Immature natural killer cell (primary cell): ENCODE data around the gene RALGDS. TPM values are rescaled to one million over a fixed set of nuclear protein-coding genes. Genes with fewer than 3 reads are reported as not detected.

Source experiments
- DNase-seq, 3 donors: peaks; one replicate each; pipeline ENCODE4 v3.0.0; 2022; ENCODE audit warnings: mixed read lengths in 1 of 3
- H3K27ac Mint-ChIP-seq, 6 donors: one replicate each; pipeline ENCODE4 v1.8.0; 2020; ENCODE audit warnings: mixed read lengths in 6 of 6, mild to moderate bottlenecking in 5 of 6, inconsistent platforms in 4 of 6, moderate library complexity in 3 of 6
- H3K27me3 Mint-ChIP-seq, 3 donors: one replicate each; pipeline ENCODE4 v1.8.0; 2020 to 2021; ENCODE audit warnings: low read depth in 3 of 3, mild to moderate bottlenecking in 3 of 3, mixed read lengths in 3 of 3, moderate library complexity in 3 of 3, inconsistent platforms in 1 of 3
- H3K36me3 Mint-ChIP-seq, 3 donors: one replicate each; pipeline ENCODE4 v1.8.0; 2020; ENCODE audit warnings: mixed read lengths in 3 of 3, inconsistent platforms in 2 of 3, mild to moderate bottlenecking in 2 of 3
- H3K4me1 Mint-ChIP-seq, 2 donors: one replicate each; pipeline ENCODE4 v1.8.0; 2020; ENCODE audit warnings: inconsistent platforms in 2 of 2, mild to moderate bottlenecking in 2 of 2, mixed read lengths in 2 of 2, moderate library complexity in 1 of 2
- H3K4me3 Mint-ChIP-seq, 5 donors: one replicate each; pipeline ENCODE4 v1.8.0; 2020; ENCODE audit warnings: mild to moderate bottlenecking in 5 of 5, mixed read lengths in 5 of 5, inconsistent platforms in 3 of 5, moderate library complexity in 3 of 5
- H3K9me3 Mint-ChIP-seq, 6 donors: one replicate each; pipeline ENCODE4 v1.8.0; 2020; ENCODE audit warnings: mild to moderate bottlenecking in 6 of 6, mixed read lengths in 6 of 6, inconsistent platforms in 4 of 6, moderate library complexity in 3 of 6
- polyA plus RNA-seq, 3 donors: library from polyadenylated mRNA; unstranded; fragments of 300-500 nt; fragmentation: Illumina TruSeq; gene quantifications; one replicate each; pipeline ENCODE4 v1.2.3, GENCODE V29; 2021

The RALGDS gene
- polyA plus RNA-seq, 3 donors from 2014 or later, result 31.2 to 68.8 (median 31.6) TPM

DNA sequence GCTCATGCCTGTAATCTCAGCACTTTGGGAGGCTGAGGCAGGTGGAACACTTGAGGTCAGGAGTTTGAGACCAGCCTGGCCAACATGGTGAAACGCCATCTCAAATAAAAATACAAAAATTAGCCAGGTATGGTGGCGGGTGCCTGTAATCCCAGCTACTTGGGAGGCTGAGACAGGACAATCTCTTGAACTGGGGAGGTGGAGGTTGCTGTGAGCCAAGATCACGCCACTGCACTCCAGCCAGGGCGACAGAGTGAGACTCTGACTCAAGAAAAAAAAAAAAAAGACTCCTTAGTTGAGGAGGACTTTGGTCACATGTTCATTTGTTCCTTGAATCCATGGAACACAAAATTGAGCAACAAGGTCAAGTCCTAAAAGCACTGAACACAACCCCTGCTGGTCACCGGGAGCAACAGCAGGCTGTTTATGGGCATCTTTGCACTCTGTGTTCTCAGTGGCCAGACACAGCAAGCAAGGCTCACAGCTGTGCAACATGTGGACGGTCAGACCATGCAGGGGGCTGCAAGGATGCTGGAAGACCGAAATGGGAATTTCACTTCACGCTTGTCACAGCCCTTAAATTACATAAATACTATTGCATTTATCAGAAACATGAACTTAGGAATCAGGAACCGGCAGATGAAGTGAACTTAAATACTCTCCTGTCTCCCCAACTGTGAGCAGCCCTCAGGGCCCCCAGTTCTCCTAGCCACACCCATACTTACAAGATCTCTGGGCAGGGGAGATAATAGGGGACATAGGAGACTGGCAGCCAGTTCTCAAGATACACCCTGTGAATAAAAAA is 39.9 kb upstream of the RALGDS start:
- Mint-ChIP-seq H3K27me3 (peaks cover 4 to 6% (median 4%) of the 10 kb centered on the region in 3 donors), H3K36me3 (no peaks in the 10 kb centered on the region), H3K4me3 (no peak overlapping the region), H3K27ac (no peak overlapping the region), H3K9me3 (no peaks in the 10 kb centered on the region), H3K4me1 (peaks cover 0 to 3% of the 10 kb centered on the region in 2 donors)
- peak; percentile 32 to 38 (median 37) for DNase-seq

DNA sequence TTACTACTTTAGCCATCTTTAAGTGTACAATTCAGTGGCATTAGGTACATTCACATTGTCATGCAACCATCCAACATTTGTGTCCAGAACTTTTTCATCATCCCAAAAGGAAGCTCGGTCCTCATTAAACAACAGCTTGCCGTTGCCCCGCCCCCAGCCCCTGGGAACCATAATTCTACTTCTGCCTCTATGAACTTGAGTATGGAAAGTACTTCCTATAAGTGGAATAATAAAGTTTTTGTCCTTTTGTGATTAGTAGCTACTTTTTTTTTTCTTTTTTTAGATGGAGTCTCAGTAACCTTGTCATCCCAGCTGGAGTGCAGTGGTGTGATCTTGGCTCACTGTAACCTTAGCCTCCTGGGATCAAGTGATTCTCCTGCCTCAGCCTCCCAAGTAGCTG is 37.7 kb upstream of the RALGDS start:
- H3K27ac Mint-ChIP-seq, result no peak overlapping the region
- H3K36me3 Mint-ChIP-seq, result no peaks in the 10 kb centered on the region
- H3K4me1 Mint-ChIP-seq, result peaks cover 0 to 2% of the 10 kb centered on the region in 2 donors
- peaks cover 0 to 7% (median 6%) of the 10 kb centered on the region in 3 donors for H3K27me3 Mint-ChIP-seq
- no peaks in the 10 kb centered on the region for H3K9me3 Mint-ChIP-seq
- no peak for DNase-seq
- H3K4me3 Mint-ChIP-seq, result no peak overlapping the region

DNA sequence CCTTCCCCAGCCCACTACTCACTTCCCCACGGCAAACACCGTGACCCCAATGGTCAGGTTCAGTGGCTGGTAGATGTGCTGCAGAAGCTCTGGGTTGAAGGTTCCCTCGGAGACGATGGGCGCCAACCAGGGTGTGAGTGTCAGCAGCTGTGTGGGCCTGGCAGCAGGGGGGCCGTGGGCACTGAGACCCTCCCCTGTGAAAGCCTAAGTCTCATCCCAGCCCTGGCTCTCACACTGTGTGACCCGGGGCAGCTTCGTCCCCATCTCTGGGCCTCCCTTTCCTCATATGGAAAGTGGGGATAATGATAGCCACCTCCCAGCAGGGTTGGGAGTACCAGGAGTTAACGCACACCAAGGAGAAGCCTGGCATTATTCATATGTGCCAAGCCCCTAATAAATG is 34.1 kb upstream of the RALGDS start:
- H3K9me3 Mint-ChIP-seq, result no peaks in the 10 kb centered on the region
- DNase-seq, result no peak
- no peaks in the 10 kb centered on the region for H3K36me3 Mint-ChIP-seq
- H3K4me3 Mint-ChIP-seq, result no peak overlapping the region
- H3K27me3 Mint-ChIP-seq, result peaks cover 2 to 4% (median 2%) of the 10 kb centered on the region in 3 donors
- H3K27ac Mint-ChIP-seq, result no peak overlapping the region
- H3K4me1 Mint-ChIP-seq, result no peaks in the 10 kb centered on the region

- no peaks in the 10 kb centered on the region for H3K36me3 Mint-ChIP-seq
- no peak overlapping the region for H3K4me3 Mint-ChIP-seq
- peaks cover 2 to 4% (median 4%) of the 10 kb centered on the region in 3 donors for H3K27me3 Mint-ChIP-seq
- H3K4me1 Mint-ChIP-seq, result peaks cover 0 to 3% of the 10 kb centered on the region in 2 donors
- no peak overlapping the region for H3K27ac Mint-ChIP-seq
- H3K9me3 Mint-ChIP-seq, result no peaks in the 10 kb centered on the region
- no peak for DNase-seq
Measured at GRCh38 chr9:133154097-133154989, 33.3 kb upstream of the RALGDS start.

DNA sequence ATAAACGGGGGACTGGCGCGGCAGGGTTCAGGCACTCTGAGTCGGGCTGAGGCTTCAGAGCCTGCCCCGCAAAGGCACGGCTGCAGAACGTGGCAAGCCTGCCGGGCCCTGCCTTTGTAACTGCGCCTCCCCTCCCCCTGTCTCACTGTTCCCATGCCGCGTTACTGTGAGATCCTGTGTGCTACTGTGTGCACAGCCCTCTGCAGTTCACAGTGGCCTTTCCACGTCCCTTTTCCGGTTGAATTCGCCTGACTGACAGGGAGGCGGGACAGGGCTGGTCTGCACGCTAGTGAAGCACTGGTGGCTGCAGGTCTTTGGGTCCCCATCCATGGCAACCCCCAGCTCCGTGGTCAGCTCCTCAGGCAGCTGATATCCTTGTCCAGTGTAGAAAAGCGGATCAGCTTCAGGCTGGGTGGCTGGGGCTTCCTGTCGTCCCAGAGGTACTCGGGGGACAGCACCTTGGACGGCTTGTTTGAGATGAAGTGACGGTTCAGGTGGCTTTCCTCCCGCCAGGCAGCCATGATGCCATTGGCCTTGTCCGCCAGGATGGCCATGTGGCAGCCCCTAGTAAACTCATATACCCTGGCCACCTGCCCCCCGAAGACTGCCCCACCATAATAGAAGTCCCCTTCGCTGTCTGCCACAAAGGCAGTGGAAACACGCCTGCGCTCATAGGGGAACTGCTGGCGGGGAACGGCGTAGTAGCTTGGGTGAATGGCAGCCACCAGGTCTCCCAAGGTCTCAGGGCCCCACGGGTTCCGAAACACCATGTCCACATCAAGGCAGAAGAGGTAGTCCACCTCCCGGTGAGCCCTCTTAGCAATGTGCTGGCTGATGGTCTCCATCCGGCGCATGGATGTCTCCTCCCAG is 32.4 kb upstream of the RALGDS start:
- Mint-ChIP-seq H3K27me3 (peaks cover 2 to 7% (median 3%) of the 10 kb centered on the region in 3 donors), H3K27ac (no peak overlapping the region), H3K36me3 (no peaks in the 10 kb centered on the region), H3K4me3 (no peak overlapping the region), H3K4me1 (peaks cover 2 to 4% of the 10 kb centered on the region in 2 donors), H3K9me3 (no peaks in the 10 kb centered on the region)
- no peak for DNase-seq

- no peak for DNase-seq
- Mint-ChIP-seq H3K4me3 (peak overlapping the region in 1 of 5 donors; percentile 63), H3K4me1 (peaks cover 16 to 20% of the 10 kb centered on the region in 2 donors), H3K27ac (peak overlapping the region in 3 of 6 donors; percentile 35 to 82 (median 57)), H3K27me3 (peaks cover 5 to 15% (median 5%) of the 10 kb centered on the region in 3 donors), H3K36me3 (no peaks in the 10 kb centered on the region), H3K9me3 (no peaks in the 10 kb centered on the region)
Measured at GRCh38 chr9:133151601-133152525, 30.8 kb upstream of the RALGDS start.

- Mint-ChIP-seq H3K9me3 (no peaks in the 10 kb centered on the region), H3K27me3 (peaks cover 5 to 15% (median 5%) of the 10 kb centered on the region in 3 donors), H3K27ac (peak overlapping the region in 5 of 6 donors; percentile 57 to 82 (median 77)), H3K4me1 (peaks cover 16 to 24% of the 10 kb centered on the region in 2 donors), H3K36me3 (no peaks in the 10 kb centered on the region), H3K4me3 (peak overlapping the region; percentile 42 to 69 (median 61))
- no peak for DNase-seq
Measured at GRCh38 chr9:133151041-133151440, 30.0 kb upstream of the RALGDS start.

DNA sequence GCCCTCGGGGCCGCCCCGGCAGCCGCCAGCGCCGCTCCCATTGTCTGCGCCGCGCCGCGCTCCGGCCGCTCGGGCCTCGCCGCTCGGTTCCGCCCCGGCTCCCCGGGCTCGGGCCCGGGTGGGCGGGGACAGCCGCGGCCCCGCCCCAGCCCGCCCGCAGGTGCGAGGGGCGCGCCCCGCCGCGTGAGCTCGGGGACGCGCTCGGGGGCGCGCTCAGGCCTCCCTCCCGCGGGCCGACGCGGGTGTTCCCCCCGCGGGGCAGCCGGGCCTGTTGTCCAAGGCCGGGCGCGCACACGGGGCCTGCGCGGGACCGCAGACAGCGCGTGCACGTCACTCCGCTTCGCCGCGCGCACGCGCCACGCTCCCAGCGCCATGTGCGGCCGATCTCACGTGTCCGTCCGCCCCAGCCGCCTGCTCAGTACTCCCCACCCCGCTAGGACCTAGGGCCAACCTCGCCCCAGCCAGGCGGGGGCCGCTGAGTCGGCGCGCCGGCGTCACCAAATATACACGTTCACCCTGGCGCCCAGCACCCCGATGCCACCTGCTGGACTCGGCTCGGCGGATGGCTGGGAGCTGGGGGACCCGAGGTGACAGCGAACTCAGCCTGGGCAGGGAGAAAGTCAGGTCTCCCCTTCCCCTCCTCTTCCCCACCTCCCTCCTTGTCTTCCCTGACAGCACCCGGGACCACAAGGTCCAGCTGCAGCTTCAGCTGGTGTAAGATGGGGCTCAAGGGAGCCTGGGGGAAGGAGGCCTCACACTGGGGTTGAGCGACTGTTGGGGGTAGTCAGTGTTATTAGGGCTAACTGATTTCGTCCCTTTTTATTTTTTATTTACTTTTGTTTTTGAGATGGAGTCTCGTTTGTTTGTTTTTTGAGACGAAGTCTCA is 28.3 kb upstream of the RALGDS start:
- peak; percentile 88 to 90 (median 89) for DNase-seq
- Mint-ChIP-seq H3K27me3 (peaks cover 3 to 16% (median 6%) of the 10 kb centered on the region in 3 donors), H3K36me3 (no peaks in the 10 kb centered on the region), H3K4me1 (peaks cover 32 to 39% of the 10 kb centered on the region in 2 donors), H3K27ac (peak overlapping the region; percentile 71 to 89 (median 80)), H3K4me3 (peak overlapping the region; percentile 69 to 83 (median 72)), H3K9me3 (no peaks in the 10 kb centered on the region)

GRCh38 chr9:133148199-133149129 is 27.4 kb upstream of the RALGDS start:
- H3K9me3 Mint-ChIP-seq, result no peaks in the 10 kb centered on the region
- no peaks in the 10 kb centered on the region for H3K36me3 Mint-ChIP-seq
- peak overlapping the region; percentile 93 to 98 (median 97) for H3K27ac Mint-ChIP-seq
- H3K27me3 Mint-ChIP-seq, result peaks cover 9 to 23% (median 13%) of the 10 kb centered on the region in 3 donors
- H3K4me3 Mint-ChIP-seq, result peak overlapping the region; percentile 85 to 96 (median 92)
- H3K4me1 Mint-ChIP-seq, result peaks cover 39 to 46% of the 10 kb centered on the region in 2 donors
- peak; percentile 55 to 64 (median 62) for DNase-seq

DNA sequence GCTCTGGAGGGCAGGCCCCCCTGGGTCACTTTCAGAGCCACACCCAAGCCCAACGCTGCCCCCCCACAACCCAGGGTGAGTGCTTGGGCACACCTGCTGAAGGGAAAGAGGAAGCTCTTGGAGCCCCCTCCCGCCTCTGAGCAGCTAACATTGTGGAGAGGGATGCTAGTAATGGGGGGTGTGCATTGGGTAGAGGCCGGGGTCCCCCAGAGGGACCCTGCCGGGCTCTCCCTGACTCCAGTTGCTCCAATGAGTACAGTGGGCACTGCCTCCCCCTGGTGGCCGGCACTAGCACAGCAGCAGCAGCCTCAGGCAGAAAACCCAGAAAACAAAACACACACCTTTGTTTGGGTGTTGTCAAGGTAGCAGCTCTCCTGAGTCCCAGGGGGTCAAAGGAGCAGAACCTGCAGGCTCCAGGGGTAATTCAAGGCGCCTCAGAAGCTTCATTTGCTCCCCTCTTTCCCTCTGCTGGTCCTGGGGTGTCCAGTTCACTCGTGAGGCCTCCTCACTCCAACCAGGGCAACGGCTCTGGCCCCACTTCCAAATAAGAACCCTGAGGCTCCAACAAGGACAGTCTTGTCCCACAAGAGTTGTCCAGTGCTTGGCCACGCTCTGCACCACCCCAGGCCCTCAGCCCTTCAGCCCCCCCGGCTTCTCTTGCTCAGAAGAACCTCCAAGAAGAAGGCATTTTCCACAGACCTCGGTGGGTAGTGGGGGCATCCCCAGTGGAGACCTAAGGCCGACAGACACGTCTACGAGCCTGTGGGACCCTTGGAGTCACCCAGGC is 26.6 kb upstream of the RALGDS start:
- no peaks in the 10 kb centered on the region for H3K9me3 Mint-ChIP-seq
- H3K4me3 Mint-ChIP-seq, result peak overlapping the region; percentile 85 to 96 (median 92)
- peaks cover 47 to 55% of the 10 kb centered on the region in 2 donors for H3K4me1 Mint-ChIP-seq
- DNase-seq, result peak; percentile 77 to 82 (median 80)
- H3K27me3 Mint-ChIP-seq, result peaks cover 14 to 25% (median 15%) of the 10 kb centered on the region in 3 donors
- no peaks in the 10 kb centered on the region for H3K36me3 Mint-ChIP-seq
- H3K27ac Mint-ChIP-seq, result peak overlapping the region; percentile 93 to 98 (median 97)
